NCI-H2196 (cell line): Measurements from ENCODE around the gene XRN2.

Experiments used
- DNase-seq: peaks from one replicate; lab custom pipeline; 2025; ENCODE audit not compliant: unreplicated experiment; lab: John Stamatoyannopoulos, UW

XRN2 gene

DNA sequence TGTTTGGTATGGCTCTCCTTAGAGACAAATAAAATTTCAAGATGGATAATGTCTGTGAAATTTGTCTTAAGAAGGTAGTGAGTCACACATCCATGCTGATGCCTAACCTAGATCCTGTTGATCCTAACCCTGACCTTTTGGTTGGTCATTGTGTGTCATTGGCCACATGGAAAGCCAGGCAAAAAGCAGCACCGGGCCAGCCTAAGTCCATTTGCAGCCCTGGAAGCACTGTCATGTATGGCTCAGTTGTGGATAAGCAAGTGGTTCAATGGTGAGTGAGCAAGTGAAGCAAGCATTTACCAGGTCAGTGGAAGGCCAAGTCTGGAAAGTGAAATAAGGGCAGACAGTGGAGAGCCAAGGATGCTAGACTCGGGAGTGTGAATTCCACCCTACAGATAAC lies 12.1 kb upstream of the XRN2 start:
- no peak for DNase-seq

DNA sequence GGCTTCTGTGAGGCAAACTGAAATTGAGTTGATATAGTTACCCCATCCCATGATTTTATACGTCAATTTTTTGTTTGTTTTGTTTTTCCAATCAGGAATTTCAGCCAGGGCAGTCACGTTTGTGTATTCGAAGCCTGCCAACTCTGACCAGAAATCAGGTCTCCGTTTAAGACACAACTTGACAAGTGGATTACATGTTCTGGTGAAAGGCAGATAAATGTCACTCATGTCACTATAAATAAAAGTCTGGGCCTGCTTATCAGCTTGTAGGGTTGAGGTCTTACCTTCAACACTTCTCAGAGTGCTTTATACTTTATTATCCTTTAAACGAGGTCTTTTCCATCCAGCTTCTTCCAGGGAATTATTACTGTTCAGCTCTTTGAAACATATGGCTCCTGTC lies 8.4 kb upstream of the XRN2 start:
- DNase-seq: no peak

DNA sequence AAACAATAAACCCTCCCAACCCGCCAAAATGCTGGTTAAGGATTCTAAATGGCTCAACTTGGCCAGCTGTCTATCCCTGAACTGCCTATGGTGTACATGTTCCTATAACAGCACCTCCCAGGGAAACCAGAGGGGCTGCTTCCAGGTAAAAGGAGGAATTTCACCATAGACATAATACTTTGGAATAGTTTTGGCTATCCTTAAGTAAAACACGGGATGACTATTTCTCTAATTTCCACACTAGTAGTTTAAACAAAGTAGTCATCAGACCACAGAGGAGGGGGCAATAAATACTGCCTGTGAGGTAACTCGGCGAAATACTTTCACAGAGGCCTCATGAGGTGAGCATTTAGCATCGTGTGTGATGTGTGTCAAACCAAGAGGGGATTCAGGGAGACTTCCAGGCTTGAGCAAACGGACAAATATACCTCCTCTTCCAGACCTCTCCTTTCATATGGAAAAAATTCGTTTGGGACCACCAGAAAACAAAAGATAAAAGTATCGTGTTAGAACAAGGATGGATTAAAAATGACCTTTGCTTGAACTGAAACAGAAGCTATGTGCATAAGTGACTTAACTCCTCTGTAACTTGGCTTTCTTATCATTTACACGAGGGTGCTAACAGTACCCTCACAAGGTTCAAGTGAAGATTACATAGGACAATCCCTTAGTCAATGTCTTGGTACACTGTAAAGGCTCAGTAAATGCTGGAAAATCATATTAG lies 1.0 kb upstream of the XRN2 start:
- no peak for DNase-seq

DNA sequence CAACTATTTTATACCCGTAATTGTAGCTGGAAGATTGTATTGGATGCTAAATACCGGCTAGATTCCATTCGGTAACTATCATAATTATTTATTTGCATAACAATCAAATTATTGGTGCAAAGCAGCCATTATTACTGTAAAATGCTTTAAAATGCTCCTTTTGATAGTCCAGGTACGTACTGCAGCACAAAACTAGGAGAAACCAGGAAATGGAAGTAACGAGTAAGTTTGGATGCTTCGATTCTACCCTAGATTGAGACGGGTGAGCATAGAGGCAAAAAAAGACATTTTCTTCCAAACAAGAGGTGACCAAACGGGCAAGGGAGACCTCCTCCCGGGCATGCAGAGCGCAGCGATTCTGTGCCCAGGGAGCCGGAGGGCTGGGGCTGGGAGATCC lies 469 bp upstream of the XRN2 start:
- DNase-seq: no peak

DNA sequence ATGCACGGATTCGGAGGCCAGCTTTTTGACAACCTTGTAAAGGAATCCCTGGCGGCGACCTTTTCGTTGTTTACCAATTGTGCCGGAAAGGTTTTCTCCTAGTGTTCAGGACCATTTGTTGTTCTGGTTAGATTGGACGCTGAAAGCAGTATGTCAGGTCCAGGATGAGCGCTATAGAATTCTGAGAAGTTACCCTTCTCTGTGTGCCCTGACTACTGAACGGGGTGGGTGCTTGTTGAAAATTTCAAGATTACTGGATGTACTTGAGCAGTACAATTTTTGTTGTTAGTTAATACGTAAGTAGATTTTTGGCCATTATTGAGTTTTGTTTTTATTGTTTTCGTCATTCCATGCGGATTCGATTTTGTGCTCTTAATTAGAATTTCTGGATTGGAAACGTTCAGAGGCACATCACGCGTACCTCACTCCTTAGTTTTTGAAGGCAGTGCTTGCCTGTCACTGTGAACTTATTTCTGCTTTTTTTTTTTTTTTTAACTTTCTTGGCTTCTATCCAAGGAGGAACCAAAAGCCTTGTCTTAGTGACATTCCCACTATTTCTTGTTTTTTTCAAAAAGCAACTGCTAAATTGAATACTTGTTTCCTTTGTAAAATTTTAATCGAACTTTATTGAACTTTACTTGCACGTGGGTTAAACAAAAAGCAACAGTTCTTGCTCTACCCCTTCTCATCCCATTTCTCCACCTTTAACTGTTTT lies 898 bp downstream of the XRN2 start:
- no peak for DNase-seq

DNA sequence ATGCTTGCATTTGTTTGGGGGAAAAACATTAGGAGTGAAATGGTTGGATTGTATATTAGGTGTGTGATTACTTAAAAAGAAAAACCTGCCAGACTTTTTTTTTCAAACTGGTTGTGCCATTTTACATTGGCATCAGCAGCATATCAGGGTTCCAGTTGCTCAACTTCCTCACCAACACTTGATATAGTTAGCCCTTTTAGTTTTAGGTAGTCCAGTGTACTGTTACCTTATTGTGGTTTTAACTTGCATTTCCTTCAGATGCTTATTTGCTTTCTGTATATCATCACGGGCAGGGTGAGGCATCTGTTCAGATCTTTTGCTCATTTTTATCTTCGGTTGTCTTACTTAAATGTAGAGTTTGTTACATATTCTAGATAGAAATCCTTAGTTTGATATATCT lies 5.2 kb downstream of the XRN2 start:
- no peak for DNase-seq

DNA sequence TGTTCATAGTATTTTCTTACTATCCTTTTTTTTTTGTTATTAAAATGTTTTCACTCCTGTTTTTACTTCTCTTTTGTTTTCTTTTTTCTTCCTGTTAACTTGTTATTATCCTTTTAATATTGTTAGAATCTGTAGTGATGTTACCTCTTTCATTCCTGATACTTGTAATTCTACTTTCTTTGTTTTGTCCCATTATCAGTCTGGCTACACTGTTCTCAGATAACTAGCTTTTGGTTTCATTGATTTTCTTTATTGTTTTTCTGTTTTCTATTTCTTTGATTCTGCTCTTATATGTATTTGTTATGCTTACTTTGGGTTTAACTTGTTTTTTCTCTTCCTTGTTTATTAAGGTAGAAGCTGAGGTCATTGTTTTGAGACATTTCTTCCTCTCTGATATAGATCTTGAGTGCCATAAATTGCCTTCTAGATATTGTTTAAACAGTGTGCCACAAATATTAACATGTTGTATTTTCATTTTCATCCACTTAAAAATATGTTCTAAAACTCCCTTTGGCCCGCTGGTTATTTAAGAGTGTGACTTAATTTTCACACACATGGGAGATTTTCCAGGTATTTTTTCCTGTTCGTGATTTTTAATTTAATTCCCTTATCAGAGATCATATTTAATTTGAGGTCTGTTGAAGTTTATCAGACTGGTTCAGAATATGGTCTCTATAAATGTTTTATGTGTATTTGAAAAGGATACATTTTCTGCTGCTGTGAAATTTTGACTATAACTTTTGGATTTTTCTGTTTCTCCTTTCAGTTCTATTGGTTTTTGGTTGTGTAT lies 6.7 kb downstream of the XRN2 start:
- no peak for DNase-seq

DNA sequence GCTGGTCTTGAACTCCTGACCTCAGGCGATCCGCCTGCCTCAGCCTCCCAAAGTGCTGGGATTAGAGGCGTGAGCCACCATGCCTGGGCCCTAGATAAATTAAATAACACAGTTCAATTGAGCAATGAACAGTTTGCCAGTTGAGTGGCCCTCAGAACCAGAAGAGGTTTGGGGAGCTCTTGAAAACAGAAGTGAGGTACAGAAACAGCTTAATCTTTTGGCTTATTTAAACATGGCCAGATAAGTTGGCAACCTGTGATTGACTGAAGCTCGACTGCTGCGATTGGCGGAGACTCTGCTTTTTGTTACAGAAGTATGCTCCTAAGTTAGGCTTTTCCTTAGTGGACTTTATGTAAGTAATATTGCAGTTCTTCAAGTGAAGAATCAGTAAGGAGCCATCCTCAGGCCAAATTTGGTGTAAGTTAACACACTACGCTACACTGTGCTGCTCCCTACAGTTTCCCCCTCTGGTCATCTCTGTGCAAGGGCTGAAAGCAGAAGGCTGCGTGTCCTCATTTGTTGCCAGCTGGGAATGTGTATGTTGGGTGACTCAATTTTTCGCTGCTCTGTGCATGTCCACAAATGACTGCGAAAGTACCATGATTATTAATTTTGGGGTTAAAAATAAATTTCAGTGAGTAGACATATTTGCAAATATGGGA lies 9.8 kb downstream of the XRN2 start:
- DNase-seq: no peak

DNA sequence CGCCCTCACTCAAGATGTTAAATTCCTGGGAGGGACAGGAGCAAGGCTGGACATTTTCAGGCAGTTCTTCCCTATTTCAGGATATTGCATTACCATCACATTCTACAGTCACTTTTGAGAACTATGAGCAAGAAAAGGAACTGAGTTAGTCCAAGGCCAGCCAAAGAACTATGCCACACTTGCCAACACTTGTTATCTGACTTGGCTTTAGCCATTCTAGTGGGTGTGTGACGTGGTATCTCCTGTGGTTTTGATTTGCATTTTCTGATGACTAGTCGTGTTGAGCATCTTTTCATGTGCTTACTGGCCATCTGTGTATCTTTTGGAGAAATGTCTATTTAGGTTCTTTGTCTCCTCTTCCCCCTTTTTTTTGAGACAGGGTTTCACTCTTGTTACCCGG lies 12.0 kb downstream of the XRN2 start:
- no peak for DNase-seq

DNA sequence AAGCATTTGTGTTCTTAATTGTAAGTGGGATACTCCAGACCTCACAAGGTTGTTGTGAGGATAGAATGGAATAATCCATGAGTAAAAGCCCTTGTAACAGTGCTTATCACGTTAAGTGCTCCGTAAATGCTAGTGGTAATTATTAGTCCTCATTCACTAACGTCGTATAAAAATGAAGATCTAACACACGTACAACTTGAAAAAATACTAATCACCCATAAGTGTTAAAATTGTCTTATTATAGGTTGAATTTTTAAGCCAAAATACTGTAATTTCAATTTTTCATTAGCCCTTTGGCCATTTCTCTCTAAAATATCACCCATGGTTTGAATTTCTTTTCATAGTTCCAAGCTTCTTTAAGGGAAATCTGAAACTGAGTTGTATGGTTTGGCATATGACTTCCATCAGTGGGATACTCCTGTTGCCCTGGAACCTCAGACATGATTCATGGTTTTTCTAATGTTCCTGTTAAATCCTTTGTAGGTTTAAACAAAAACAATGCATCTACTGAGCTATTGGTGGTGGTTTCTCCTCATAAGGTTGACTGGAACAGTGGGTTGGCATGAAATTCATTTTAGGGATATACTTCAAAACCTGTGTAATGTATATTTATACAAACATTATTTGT lies 19.1 kb downstream of the XRN2 start:
- DNase-seq: no peak

DNA sequence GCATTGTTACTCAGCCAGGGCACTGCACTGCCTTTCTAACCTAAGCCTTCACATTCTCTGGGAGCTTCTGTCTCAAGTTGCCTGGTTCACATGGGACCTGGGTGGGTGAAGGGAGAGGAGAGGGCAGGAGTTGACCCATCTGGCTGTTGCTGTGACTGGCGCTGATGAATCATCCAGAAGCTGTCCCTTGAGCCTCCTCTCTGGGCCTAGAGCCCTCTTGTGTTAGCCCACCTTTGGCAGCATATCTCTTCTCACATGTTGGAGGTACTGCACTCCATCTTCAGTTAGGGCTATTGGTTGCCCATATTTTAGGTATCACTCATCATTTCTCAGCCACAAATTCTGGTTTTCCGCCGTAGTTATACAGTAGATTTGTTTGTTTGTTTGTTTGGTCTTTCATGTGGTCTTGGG lies 19.8 kb downstream of the XRN2 start:
- no peak for DNase-seq

DNA sequence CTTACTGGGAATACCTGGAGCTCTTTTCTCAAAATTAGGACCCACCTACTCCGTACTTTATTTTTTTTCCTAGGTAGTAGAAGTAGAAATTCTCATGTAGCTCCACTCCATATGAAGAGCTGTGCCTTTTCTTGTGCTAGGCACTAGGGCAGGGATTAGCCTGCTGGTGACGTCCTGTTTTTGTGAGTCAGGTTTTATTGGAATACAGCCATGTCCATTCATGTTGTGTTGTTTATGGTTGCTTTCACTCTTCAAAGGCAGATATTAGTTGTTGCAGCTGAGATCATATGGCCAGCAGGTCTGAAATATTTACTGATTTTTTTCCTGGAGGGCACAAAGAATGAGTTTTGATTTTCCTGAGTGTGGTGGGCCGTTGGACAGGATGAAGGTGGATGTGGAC lies 20.5 kb downstream of the XRN2 start:
- DNase-seq: peak; percentile 16

DNA sequence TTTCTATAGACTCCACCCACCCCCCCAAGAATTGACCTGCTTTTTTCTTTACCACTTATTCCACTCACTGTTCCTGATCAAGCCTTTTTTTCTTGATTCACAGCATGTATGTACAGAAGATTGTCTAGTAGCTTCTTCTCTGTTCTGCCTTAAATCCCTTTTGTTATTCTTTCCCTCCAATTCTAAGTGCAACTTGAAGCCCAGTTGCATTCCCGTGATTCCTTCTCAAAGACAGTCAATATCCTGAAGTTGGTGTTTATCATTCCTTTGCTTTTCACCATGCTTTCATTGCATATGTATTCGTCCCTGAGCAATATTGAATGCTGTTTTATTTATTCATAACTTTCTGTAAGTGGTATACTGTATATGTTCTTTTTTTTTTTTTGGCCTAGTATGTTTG lies 21.0 kb downstream of the XRN2 start:
- DNase-seq: no peak

DNA sequence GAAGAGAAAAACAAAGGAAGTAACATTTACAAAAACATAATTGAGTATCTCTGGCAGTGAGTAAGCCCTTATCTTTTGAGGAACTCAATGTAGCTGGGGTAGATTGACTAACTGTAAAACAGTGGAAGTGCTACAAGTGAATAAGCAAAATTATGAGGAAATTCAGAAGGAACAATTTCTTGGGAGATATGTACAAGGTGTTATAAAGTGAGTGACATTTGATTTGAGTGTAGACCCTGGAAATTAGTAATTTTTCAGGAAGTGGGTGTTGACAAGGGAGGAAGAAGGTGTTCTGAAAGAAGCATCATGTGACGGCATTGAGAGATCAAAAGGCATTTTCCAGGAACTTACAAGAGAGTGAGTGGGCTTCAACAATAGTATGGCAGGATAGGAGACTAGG lies 22.2 kb downstream of the XRN2 start:
- DNase-seq: no peak

DNA sequence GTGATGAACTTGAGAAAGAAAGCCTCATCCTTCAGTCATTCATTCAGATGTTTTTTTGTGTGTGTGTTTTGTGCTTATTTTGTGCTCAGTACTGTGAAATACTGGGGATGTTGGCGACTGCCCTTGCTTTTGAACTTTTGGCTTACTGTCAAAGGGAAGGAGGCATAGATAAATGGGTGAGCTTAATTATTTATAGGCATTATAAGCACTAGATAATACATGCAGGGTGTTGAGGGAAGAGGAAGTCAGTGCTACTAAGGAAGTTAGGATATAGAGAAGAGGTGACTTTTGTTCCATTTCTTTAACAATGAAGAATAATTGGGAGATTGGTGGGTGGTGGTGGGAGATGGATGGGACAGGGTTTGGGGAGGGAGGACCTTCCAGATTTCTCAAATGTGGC lies 23.6 kb downstream of the XRN2 start:
- DNase-seq: no peak

DNA sequence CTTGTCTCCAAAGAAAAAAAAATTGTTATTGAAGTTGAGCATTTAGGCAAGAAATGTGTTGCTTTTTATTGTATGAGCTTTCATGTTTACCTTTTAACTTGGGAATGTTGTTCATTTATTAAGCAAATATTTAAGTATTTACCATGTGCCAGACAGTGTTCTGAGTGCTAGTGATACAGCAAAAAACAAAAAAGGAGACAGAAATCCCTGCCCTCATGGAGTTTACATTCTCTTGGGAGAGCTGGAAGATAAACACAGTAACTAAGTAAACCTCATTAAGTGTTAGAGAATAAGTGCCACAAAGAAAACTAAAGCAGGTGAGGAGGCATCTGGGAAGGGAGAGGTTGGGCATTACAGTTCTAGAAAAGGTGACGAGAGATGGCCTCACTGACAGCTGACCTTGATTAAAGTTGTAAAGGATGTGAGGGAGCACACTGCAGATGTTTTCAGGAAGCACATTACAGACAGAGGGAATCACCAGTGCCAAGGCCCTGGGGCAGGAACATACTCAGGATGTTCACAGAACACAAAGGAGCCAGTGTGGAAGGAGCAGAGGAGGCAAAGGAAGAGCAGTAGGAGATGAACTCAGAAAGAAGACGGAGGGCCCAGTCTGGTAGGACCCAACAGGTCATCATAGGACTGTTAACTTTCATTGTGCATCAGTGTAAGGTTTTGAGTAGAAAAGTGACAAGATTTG lies 33.5 kb downstream of the XRN2 start:
- no peak for DNase-seq

DNA sequence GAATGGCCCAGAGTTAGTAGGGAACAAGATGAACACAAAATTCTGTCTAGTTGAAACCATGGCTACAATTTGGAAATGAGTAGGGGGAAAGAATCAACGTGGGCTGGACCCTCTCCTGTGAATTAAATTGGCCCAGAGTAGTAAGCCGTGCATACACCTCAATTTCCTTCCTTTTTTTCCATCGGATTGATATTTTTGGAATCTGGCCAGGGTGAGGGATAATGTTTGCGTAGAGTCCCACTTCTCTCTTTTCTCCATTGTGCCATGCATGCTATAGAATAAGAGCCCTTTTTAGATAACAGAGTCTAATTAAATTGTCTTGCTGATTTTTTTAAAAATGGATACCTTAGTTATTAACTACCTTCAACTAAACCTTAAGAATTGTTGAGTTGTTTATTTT lies 35.2 kb downstream of the XRN2 start:
- DNase-seq: no peak

DNA sequence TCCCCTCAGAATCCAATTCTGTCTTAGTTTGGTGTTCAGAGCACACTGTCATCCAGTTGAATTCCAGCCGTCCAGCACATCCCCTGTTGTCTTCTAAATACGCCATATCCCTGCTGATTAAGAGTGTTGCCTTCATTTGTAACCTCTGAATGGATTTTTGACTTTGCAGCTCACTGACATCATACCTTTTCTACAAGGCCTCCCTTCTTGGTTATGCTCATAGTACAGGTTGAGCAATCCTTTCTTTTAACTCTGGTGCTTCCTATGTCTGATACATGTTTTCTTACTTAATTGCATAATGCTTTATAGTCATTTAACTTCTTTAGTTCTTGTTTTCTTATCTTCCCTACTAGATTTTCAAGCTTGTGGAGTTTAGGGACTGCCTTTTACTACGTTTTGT lies 36.4 kb downstream of the XRN2 start:
- DNase-seq: no peak

DNA sequence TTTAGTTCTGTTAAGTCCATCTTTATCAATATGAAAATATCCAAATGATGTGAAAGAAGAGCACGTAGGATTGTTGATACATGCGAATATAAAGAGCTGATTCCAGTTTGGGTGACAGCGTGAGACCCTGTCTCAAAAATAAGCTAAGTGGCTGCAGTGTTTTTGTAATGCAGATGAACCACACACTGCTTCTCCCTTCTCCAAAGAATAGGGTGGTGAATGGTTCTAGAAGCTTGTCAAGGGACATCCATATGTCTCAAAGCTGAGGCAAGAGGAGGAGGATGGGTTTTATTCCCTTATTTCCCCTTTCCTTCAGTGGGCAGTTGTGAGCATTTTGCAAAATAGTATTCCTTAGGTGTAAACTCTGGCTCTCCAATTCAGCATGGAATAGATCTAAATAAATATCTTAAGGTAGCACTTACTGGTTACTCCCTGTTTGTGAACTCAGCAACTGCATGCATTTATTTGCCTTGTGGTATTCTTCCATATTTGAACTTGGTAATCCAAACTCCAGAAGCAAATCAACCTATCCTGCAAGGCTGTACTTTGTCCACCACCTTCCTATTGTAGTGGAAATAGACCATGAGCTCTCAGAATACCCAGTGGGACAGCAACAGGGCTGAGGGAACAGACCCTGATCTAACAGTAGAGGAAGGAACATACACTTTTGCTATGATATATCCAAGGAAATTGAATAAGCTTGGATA lies 38.0 kb downstream of the XRN2 start:
- DNase-seq: no peak
